Fibroblast of the aortic adventitia (primary cell): ENCODE results near the gene STOM. TPM values are rescaled to one million over a fixed set of nuclear protein-coding genes. Genes with fewer than 3 reads are reported as not detected.

Source experiments
- DNase-seq: peaks from one replicate; pipeline ENCODE4 v3.0.0-alpha.2; 2010; ENCODE audit warnings: low read depth
- H3K4me3 ChIP-seq: 2 replicates; pipeline ENCODE4 v1.5.1; 2011; ENCODE audit warnings: low read depth, mild to moderate bottlenecking, control low read depth, low read length, moderate library complexity
- CTCF ChIP-seq: IDR thresholded peaks from 2 replicates; pipeline ENCODE4 v1.5.1; 2011; ENCODE audit warnings: mild to moderate bottlenecking, low read length, control low read depth, inconsistent platforms; ENCODE audit not compliant: insufficient read depth
- total RNA-seq: library from RNA; depleted of rRNA; stranded (reverse); fragments of >200 nt; gene quantifications from 2 replicates; pipeline ENCODE4 v1.2.3, GENCODE V29; 2012; ENCODE audit warnings: low replicate concordance

The STOM gene
- total RNA-seq, 1 donor, result 115 TPM

DNA sequence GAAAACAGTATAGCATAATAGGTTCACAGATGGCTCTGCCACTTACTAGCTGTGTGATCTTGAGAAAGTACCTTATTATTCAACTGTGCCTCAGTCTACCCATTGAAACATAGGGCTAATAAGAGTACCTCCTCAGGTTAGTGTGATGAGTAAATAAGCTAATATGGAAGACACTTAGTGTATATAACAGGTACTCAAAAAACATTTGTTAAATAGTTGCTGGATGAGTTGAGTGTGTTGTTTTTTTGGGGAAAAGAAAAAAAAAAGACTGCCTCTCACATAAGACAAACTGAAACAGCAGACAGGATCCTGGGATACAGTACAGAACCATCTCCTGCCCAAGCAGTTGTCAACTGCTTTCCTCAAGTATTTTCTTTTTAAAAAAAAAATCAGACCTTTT lies 5.2 kb downstream of the STOM start:
- no peak overlapping the region for H3K4me3 ChIP-seq
- DNase-seq, result no peak

DNA sequence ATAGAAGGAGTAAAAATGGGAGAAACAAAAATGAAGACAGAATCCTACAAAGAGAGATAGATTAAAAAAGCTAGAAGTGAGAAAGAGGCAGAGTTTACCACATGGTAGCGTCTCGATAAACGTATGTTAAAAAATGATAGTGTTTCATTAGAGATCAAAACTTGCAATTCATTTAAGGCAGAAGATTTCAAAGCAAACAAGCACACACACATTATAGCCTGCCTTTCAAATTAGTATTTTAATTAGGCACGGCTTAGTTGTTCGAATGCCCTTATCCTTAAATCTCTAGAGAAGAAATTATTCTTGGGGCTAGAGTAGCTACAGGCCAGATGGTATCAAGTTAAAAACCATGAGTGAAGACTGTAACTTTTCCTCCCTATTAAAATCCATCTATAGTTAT lies 6.0 kb downstream of the STOM start:
- DNase-seq, result no peak
- H3K4me3 ChIP-seq, result no peak overlapping the region
- TF ChIP-seq CTCF, result no peak

More for the DNA sequence above, 5.2 kb downstream of the STOM start:
- no peak for TF ChIP-seq CTCF

DNA sequence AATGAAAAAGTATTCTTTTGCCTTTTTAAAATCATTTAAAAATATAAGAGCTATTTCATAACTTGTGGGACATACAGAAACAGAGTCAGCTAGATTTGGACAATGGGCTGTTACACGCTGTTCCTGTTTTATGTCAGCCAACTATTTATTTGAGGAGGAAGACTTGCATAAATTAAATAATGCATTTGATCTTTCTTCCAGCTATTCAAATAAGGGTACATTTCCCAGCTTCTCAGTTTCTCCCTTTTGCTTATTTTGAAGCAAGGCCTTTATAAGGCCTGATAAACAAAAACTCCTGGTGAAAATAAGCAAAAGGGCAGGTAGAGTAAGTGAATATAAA lies 6.5 kb downstream of the STOM start:
- H3K4me3 ChIP-seq, result no peak overlapping the region
- no peak for DNase-seq
- TF ChIP-seq CTCF, result no peak

DNA sequence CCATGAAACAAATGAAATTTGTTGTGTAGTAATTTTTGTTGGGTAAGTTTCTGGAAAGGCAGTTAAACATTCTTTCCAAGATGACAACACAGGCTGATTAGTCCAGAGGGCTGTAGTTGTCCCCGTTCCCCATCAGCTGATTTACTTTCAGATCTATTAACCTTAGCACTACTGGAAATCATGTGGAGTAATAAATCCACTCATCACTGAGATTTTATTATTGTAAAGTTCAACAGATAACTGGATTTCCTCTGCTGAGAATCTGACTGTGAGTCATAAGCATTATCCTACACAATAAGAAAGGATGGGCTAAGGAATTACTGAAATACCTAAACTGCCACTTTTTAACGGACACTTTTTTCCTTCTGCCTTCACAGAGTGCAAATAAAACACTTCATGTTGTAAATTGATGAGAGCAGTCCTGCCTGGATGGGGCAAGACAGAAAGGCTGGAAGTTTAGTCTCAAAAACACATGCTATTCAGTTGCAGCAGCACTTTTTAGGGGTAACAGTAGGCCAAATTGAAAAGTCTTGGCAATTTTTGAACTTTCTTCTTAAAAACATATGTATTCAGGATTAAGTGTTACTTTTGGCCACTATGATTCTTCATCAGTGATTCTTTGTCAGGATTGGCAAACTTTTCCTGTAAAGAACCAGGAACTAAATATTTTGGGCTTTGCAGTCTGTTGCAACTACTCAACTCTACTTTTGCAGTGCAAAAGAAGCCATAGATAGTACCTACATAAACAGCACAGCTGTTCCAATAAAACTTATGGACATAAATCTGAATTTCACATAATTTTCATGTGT lies 7.0 kb downstream of the STOM start:
- no peak overlapping the region for H3K4me3 ChIP-seq
- no peak for TF ChIP-seq CTCF
- peak; percentile 84 for DNase-seq

GRCh38 chr9:121360601-121361374 lies 9.3 kb downstream of the STOM start:
- TF ChIP-seq CTCF, result no peak
- peak overlapping the region; percentile 31 for H3K4me3 ChIP-seq
- DNase-seq, result peak; percentile 89

DNA sequence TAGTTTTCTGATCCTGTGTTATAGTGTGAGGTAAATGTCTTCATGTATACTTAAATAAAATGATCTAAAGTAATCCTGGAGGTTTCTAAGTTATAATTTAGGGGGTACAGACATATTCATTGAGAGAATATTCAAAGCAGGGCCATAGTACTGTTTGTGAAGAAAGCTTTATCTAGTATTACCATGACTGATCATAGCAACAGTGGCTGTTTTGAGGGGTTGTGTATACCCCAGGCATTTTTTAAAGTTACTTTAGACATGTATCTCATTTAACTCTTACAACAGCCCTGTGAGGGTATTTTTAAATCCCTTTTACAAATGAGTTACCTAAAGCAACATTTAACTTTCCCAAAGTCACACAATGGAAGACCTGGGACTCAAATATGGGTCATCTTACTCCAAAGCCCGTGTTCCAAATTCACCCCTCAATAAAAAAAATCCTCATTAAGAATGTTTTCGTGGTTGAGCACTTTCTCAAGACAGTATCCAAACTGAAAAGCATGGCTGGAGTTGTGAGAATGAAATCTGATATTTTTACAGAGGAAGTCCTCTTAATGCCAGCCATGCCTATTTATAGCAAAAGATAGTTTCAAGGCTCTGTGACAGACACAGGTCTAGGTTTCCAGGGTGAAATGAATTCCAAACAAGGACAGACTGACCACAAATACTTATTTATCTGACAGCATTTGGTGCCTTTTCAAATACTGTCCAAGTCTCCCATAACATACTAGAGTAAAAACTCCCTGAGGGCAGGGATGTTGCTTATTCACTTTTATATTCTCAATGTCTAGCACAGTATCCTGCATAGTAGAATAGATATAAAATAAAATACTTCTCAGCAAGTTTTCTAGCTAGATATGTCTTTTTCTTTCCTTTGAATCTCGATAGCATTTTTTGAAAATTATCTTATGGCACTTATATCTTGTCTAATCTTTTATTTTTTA lies 10.4 kb downstream of the STOM start:
- no peak for TF ChIP-seq CTCF
- DNase-seq, result peak; percentile 36
- no peak overlapping the region for H3K4me3 ChIP-seq
